Activated naive CD4-positive, alpha-beta T cell treated with anti-CD3 and anti-CD28 coated beads, Interleukin-2, amount 50 U/mL, for 16 hours (primary cell): ENCODE results near the gene PRR5.

Experiments used
- DNase-seq: peaks from one replicate; pipeline ENCODE4 v3.0.0-alpha.2; 2020

The PRR5 gene

DNA sequence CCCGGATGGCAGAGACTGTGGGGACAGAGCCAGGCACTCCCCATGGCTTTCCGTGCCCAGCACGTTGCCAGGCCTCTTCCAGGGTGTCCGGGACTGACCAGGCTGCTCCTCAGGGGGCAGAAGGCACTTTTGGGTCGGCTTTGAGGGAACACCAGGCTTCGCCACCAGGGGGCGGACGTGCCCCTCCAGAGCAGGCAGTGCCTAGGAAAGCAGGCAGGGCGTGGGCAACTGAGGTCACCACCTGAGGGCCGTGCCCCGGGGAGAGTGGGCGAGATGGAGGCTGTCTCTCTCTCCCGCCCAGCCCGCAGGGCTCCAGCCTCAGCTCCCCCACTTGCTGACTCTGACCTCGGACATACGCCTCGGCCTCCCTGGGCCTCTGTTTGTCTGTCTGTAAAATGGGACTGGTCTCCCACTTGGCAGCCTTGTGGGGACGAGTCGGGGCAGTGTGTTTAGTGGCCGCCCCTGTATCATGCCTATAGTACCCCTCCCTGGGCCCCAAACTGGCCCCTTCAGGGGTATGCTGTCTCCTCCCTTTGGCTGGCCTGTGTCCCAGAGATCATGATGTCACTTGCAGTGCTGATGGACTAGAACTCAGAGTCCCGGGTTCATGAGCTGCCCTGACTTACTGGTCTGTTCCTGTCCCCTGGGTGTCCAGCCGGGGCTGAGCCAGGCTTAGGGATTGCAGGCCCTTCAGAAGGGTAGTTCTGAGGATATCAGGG, 4.4 kb upstream of the PRR5 start:
- peak; percentile 86 for DNase-seq

DNA sequence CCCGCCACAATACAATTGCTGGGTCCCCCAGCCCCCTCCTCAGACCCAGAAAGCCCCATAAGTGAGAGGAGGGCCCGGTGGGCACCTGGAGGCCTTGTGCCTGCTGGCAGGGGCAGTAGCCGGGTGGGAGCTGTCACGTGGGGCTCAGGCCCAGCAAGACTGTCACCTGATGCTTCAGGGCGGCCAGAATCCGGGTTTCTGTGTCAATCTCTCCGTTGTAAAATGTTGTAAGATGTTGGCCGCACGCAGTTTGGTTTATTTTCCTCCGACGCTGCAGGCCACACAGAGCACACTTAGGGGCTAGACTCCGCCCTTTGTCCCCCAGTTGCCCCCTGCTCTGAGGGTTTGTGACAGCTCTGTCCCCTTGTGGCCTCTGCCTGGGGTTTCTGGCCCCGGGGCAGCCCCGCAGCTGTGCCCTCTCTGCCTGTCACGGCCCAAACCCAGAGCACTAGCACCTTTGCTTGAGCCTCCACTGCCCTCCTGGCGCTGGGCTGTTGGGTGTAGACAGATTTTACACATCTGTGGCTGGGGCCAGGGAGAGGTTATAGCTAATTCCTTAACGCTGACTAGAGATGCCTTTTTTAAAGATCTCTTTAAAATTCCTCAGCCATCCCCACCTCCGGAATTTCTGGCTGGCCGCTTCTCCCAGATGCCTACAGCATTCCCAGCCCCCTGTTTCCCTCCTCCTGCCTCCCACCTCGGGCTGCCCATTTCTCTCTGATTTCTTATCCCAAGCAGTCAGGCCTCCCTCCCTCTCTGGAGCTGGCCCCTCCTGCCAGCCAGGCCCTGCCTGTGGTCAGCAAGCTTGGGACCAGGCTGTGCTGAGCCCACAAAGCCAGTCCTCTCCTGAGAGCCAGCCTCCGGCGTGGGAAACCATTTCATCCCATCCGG, 3.2 kb upstream of the PRR5 start:
- no peak for DNase-seq

DNA sequence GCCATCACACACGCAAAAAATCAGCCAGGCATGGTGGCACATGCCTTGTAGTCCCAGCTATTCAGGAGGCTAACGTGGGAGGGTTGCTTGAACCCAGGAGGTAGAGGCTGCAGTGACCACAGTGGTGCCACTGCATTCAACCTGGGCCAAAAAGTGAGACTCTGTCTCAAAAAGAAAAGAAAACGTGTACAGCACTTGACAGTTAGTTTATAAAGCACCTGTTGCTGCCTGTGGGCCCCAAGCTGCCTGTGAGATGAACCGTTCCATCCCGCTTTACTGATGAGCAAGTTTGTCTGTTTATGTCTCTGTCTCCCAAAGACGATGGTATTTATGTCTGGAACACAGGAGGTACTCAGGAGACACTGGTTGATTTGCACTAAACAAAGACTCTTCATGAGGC, 1.5 kb upstream of the PRR5 start:
- no peak for DNase-seq

DNA sequence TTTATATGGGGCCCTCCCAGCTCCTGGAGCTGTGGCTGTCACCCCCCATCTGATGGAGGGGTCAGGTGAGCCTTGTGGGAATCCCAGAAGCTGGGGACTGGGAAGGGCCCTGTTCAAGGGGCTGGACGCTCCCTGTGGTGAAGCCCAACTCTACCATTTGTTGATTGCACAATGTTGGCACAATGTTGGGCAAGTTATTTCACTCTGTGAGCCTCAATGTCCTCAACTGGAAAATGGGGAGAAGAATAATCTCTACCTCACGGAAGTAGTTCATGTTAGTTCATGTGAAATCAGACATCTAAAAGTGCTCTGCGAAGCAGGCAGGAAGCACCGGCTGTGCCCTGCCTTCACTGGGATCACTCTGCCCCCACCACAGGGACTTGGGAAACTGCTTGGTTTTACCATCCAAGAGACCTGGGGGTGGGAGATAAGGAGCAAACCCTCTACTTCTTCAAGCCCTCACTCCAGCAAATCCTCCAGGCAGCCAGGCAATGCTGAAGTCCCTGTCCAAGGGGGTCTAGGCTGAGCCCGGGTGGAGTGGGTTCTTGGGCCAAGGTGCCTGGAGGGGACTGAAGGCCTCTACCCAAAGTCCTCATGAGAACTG, 715 bp upstream of the PRR5 start:
- no peak for DNase-seq

DNA sequence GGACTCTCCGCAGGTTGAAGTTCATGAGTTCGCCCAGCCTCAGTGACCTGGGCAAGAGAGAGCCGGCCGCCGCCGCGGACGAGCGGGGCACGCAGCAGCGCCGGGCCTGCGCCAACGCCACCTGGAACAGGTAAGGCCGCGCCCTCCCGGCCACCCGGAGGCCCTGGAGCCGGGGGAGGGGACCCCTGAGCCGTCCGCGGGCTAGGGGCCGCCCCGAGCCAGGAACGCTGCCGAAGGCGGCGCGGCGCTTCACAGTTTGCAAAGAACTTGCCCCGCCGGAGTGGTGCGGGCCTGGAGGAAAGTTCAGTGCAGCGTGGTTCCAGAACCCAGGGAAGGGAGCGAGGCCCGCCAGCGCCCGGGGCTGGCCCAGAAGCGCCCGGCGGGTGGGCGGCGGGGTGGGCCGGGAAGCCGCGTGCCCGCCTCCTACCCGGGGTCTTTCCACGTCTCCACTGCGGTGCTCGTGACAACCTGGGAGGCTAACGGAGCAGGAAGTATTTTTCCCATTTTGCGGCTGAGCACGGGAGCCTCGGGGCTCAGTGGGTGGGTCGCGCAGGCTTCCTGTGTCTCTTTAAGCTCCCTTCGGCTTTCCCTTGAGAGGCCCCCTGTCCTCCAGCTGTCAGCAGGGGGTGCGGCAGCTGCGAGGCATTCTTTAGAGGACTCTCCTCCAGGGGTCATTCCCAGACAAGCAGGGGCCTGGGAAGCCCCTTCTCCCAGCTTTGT, 635 bp downstream of the PRR5 start:
- DNase-seq: peak; percentile 47

DNA sequence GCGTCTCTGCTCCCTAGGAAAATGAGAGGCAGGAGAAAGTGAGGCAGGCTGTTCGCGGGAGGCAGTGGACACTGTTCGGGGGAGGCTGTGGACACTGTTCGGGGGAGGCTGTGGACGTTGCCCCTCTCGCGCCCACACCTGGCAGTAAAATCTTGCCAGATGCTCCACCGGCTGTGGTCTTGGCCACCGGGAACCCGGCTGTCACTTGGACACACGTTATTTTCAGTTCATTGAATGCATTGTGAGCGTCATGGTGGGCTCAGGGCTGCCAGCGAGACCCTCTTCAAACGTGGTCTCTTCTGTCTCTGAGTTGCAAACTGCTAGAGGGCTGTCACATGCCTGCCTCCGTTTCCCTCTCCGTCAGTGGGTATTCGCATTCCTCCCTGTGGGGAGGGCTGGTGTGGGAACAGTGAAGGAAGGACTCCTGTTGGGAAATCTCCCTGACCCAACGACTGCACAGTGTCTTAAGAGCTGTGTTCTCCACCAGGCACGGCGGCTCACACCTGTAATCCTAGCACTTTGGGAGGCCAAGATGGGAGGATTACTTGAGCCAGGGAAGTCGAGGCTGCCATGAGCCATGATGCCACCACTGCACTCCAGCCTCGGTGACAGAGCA, 1.4 kb downstream of the PRR5 start:
- DNase-seq: no peak

DNA sequence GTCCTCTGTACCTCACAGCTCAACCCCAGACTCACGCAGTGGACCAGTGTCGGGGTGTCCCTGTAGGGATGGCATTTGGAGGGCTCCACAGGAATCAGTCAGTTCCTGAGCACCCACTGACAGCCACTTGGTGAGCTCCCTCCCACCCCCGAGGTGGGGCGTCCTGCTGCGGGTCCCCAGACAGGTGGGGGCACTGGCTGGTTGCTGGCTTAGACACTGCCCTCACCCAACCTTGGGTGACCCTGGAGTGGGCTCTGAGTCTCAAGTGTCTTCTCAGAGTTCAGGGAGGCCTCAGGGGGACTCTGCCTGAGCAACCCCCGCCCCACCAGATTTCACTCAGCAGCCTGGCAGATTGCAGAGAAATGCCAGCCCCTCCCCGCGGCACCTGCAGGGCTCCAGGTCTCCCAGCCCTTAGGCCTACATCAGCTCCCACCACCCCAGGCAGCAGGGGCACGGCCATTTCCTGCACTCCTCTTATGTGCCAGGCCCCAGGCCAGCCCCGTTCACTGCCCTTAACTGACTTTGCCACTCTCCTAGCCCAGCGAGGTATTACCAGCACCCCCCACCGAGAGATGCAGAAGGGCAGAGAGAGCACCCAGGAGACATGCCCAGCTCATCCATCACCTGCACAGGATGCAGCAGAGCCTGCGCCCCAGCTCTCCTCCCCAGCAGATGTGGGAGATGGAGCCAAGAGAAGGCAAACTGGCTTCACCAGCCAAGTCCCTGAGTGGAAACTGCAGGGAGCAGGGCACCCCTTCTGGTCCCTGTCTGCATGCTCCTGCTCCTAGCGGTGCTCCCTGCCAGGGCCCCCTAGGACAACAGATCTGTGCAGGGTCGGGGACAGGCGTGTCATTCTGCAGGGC, 2.4 kb downstream of the PRR5 start:
- no peak for DNase-seq

DNA sequence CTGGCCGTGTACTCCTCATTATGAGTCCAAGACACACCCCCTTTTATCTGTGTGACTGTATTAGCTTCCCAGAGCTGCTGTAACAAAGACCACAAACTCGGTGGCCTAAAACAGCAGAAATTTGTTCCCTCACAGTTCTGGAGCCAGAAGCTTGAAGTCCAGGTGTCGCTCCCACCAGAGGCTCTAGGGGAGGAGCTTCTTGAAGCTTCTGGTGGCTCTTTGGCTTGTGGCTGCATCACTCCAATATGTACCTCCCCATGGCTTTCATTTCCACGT, 3.0 kb downstream of the PRR5 start:
- no peak for DNase-seq

DNA sequence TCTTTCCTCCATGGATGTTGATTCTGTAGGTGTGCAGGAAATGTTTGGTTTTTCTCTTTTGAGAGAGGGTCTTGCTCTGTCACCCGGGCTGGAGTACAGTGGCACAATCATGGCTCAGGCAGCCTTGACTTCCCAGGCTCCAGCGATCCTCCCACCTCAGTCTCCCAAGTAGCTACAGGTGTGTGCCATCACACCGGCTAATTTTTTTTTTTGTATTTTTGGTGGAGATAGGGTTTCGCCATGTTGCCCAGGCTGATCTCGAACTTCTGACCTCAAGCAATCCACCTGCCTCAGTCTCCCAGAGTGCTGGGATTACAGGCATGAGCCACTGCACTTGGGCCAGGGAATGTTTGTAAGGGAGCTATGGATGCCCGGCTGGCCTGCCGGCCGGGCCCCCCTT, 4.5 kb downstream of the PRR5 start:
- DNase-seq: no peak

DNA sequence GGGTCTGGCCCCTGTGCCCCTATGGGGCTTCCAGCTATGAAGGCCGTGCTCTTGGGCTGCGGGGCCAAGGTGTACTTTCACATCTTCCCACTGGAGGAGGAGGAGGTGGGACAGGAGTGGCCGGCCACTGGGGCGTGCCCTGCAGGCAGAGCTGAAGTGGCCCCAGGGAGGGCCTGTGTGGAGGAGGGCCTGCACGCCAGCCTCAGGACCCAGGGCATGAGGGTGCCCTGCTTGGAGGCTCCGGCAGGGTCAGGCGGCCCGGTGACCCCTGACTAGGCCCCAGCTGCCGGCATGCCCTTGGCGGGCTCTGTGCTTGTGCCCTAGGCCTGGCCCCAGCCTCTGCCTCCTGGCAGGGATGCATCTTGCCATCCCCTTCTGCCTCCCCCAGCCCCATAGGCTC, 5.2 kb downstream of the PRR5 start:
- DNase-seq: no peak

DNA sequence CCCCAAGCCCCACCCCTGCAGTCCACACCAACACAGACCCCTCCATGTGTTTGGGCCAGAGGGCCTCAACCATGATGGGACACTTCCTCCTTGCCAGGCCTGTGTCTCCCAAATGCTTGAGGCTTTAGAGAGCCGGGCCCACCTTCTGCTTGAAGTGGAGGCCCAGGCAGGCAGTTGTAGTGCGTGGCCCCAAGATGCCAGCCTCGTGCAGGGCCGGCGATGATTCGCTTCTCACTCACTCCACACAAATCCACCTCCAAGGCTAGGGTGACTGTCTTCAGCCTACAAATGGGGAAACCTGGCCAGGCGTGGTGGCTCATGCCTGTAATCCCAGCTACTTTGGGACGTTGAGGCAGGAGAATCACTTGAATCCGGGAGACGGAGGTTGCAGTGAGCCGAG, 5.7 kb downstream of the PRR5 start:
- no peak for DNase-seq

DNA sequence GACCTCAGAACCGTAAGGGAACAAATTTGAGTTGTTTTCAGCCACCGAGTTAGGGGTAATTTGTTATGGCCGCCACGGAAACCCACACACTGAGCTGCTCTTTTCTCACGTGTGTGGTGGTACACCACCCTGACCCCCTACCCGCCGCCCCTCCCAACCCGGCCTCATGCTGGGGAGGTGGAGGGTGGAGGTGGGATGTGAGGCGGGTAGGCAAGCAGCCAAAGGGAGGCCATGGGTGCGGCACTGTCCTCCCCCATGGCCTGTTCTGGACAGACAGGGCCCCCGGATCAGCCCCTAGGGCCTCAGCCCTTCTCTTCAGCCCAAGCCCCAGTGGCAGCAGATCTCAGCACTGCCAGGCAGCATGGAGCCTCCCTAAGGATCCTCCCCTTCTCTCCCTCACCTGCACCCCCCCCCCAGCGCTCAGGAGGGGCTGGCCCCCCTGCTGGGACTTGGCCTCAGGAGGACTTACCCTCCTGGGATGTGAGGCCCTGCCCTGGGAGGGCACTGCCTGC, 7.9 kb downstream of the PRR5 start:
- no peak for DNase-seq

DNA sequence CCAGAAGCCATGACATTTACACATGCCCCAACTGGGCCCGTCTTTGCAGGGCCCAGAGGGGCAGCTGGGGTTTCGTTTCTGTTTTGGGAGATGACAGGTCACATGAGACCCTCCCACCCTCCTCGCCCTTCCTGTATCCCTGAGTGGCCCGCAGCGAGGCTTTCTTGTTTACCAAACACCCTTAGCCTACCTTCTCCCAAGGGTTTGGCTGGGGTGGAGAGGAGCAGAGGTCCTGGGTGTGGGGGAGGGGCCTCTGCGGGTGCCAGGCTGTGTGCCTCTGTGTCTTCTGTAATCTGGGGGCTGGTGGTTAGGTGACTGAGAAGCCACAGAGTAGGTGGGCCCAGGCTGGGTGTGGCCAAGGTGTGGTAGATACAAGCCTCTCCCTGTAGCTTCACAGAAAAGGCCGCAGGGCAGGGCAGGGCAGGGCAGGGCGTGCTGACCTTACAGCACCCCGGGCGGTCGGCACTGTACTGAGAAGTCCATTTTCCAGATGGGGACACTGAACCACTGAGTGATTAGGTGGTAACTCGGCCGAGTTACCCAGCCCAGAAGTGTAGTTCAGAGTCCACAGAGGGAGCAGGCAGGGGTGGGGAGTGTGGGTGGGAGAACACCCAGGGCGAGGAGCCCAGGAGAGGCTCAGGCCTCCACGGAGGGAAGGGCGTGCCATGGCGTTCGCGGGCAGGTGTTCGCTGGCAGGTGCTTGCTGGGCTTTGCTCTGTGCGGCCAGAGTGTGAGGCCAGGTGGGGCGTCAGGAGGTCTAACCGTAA, 8.7 kb downstream of the PRR5 start:
- DNase-seq: no peak

DNA sequence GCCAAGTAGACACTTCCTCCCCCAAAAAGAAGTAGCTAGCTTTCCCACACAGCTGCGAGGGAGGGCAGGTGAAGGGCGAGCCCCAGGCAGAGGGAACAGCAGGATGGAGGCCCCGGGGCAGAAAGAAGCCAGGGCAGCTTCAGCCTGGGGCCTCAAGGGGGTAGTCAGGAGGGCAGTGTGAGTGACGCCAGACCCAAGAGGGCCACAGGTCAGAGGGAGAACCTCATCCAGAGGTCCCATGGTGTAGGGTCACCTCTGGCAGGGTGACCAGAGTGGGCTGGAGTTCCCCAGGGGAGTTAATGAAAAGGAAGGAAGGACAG, 9.2 kb downstream of the PRR5 start:
- DNase-seq: no peak

DNA sequence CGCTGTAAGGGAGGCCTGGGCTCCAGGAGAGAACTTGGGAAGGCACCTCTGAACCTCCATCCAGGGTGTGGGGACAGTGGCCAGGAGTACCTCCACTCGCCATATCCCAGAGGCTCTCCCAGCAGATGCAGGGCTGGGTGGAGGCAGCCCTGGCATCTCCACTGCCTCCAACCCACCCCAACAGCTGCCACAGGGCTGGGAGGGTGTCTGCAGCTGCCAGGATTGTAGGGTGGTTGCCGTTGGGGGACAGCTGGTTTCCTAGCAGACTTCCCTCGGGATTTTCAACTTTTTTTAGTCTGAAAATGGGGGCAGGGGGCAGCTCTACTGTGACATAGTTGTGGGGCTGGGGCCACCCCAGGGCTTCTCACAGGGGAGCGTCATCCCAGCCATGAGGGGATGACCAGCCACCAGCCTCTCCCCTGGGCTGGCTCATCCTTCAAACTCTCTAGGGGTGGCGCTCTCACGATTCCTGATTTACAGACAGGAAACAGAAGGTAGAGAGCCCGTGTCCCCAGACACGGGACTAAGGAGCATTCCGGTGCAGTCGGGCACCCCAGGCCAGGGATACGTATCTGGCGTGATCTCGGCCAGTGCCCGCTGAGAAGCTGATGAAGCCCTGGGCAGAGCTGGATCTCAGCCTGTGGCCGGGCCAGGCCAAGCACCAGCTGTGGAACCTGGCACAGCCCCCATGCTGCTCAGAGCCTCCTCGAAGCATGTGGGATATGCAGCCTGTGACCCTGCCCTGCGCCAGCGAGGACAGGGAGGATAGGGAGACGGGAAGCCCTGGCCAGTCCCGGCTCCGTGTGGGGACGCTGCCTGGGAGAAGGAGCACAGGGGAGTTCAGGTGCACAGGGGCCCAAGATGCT, 9.9 kb downstream of the PRR5 start:
- DNase-seq: no peak

DNA sequence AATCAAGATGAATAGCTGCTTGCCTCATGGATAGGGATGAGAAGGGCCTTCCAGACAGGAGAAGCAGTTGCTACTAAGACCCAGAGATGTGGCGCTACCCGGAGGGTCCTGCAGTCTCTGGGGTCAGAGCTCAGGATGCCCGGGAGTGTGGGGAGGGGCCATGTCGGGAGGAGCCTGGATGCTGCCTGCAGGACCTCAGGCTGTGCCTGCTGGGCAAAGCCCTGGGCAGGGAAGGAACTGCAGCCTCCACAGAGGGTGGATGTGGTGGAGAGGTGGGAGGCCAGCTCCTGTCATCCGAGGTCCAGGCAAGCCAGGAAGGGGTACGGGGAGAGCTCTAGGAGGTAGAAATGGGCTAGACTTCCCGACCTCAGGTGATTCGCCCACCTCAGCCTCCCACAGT, 11.0 kb downstream of the PRR5 start:
- DNase-seq: no peak

DNA sequence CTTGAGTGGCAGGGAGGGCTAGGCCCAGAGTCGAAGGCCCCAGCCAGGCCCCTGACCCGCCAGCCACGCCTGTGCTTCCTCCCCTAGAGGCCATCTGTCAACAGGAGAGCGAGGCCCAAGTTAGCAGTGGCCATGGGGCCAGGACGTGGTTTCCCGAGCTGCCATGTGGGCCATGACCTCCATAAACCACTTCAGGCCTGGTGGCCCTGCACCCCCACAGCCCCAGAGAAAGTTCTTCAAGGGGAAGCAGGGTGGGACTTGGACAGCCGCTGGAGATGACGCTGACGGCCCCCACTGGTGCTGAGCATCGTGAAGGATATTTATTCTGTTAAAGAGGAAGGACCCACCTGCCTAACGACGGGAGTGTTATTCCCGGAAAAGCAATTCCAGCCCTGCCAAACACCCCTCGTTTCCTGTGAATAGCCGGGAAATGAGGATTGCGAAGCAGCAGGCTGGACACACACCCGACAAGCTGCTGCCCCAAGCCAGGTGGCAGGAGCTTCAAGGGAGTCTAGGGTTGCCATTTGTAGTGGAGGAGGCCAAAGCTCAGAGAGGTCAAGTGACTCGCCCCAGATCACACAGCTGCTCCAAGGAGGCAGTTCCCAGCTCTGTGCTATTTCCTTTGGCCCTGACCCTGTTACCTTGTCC, 12.8 kb downstream of the PRR5 start:
- no peak for DNase-seq

DNA sequence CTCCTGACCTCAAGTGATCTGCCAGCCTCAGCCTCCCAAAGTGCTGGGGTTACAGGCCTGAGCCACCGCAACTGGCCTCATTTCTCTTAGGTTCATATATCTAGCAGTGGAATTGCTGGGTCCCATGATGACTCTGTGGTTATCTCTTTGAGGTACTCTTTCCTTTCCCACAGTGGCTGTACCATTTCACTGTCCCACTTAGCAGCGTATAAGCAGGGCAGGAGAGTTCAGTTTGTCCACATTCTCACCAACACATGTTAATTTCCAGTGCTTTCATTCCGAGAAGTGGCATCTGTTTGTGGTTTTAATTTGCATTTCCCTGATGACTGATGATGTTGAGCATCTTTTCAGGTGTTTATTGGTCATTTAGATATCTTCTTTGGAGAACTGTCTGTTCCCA, 16.4 kb downstream of the PRR5 start:
- DNase-seq: no peak

DNA sequence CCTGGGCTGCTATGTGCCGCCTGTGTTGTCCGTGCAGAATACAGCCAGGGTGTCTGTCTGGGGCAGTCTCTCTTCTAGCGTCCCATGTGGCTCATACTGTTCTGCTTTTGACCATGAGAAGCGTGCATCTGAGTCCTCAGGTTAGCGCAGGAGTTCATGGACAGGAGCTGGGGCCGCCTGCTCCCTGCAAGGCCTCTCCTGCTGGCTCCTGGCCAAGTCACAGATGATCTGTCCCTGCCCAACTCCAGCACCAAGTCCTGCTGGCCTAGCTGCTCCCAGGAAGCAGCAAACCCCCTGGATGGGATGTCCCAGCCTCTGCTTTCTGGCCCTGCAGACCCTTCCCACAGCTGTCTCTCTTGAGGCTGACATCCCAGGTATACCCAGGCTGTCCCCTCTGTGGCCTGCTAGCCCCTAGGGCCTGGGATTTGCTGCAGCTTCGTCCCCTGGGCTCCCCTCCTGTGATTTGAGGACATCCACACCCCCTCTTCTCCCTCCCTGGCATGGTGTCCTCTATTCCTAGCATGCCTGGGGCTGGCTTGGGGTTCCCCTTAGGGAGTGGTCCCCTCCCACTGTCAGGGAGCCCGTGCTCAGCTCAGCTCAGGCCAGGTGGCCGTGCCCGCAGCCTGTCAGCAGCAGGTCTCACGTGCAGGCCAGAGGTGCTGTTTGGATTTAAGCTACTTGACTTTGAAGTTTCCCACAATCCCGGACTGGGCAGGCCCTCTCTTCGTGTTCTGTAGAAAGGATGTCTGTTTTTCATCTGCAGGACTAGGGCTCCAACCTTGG, 17.8 kb downstream of the PRR5 start:
- no peak for DNase-seq
